Ovary (tissue), 3 donors: ENCODE results near the gene FAM90A26.
"Not testable (repeated sequence)": the region's sequence is repeated elsewhere in the genome, so short reads cannot be mapped to it uniquely, and the experiment has no call there.

ENCODE experiments used
- EP300 ChIP-seq: sonication (generic); formaldehyde crosslinking; IDR thresholded peaks from one replicate; pipeline ENCODE4 v1.6.1; 2017; ENCODE audit warnings: antibody characterized with exemption
- TF ChIP-seq, protein P1 (sequence below), 3 donors: fragments of 450-650 bp in 2 of 3; fragments of 200-600 bp in 1 of 3; IDR thresholded peaks; one replicate each; pipeline versions ENCODE4 v1.5.1 to v1.8.0; 2016 to 2022; ENCODE audit warnings: antibody characterized with exemption in 3 of 3, mild to moderate bottlenecking in 1 of 3
- donor health status: DM: no; HTN: no; CAD: no.

- TF ChIP-seq, protein P1, sequence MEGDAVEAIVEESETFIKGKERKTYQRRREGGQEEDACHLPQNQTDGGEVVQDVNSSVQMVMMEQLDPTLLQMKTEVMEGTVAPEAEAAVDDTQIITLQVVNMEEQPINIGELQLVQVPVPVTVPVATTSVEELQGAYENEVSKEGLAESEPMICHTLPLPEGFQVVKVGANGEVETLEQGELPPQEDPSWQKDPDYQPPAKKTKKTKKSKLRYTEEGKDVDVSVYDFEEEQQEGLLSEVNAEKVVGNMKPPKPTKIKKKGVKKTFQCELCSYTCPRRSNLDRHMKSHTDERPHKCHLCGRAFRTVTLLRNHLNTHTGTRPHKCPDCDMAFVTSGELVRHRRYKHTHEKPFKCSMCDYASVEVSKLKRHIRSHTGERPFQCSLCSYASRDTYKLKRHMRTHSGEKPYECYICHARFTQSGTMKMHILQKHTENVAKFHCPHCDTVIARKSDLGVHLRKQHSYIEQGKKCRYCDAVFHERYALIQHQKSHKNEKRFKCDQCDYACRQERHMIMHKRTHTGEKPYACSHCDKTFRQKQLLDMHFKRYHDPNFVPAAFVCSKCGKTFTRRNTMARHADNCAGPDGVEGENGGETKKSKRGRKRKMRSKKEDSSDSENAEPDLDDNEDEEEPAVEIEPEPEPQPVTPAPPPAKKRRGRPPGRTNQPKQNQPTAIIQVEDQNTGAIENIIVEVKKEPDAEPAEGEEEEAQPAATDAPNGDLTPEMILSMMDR (IDR thresholded peaks at IDR 0.05): not testable (repeated sequence)
- TF ChIP-seq EP300: not testable (repeated sequence)
Measured at GRCh38 chr4:9142786-9143185, 27.4 kb upstream of the FAM90A26 start.
